ENCODE results near the gene THAP4.
A peak's percentile ranks its signal among the peaks of the same experiment; 100 is the strongest.

THAP4 gene

DNA sequence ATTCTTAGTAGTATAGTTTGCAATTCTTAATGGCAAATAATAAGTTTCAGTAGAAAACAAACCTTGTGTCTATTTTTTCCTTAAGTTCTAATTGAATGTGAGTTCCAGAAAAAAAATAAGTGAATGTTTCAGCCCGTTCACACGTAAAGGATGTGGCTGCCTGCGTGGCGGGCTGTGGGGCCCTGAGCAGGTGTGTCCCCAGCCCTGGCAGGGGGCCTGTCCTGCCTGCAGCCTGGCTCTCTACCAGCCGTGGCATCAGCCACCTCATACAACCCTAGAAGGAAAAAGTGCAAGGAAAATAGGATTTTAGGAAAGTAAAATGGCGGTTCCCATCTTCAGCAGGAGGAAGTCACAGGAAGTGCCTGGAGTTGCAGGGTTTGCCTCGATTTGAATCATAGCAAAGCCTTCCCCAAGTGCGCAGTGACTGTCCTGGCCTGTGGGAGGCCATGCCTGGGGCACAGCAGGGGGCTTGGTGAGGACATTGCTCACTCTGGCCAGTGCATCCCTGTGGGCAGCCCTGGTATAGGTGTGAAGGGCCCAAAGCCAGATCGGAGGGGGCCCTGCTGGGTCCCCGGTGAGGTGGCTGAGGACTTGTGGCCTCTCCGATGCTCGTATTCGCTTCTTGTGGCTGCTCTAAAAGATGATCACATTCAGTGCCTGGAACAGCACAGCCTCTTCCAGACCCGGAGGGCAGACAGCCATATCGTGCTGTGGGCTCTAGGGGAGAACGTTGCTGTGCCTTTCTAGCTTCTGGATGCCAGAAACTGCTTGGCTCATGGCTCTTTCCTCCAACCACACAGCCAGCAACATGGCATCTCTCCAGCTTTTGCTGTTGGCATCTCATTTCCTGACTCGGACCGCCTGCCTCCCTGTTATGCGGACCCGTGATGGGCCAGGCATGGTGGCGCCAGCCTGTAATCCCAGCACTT is 37.1 kb upstream of the THAP4 start:
- Histone ChIP-seq H3K79me2 (ENCODE audit: insufficient read depth, low read length) (peaks cover 1% of the 10 kb centered on the region; the same call in 1 of the 2 replicates), H3K27me3 (ENCODE audit: insufficient read depth, low read length, poor library complexity) (no peaks in the 10 kb centered on the region), H3K9me3 (ENCODE audit: insufficient read depth, low read length, severe bottlenecking) (no peaks in the 10 kb centered on the region), H3K36me3 (ENCODE audit: insufficient read depth, low read length) (peaks cover 91% of the 10 kb centered on the region), H3K9ac (ENCODE audit: low read depth, low read length) (no peak overlapping the region), H3K4me3 (ENCODE audit: low read depth in 1 of 2, low read length in 2 of 2) (no peak overlapping the region), H3K4me1 (ENCODE audit: insufficient read depth, low read length) (no peaks in the 10 kb centered on the region), H4K20me1 (ENCODE audit: insufficient read depth, low read length) (peaks cover 20% of the 10 kb centered on the region), H2AFZ (ENCODE audit: low read depth, low read length) (no peak overlapping the region), H3K27ac (ENCODE audit: low read length) (peak overlapping the region; percentile 21; the same call in 1 of the 2 replicates), H3K4me2 (ENCODE audit: insufficient read depth, low read length) (no peak overlapping the region)
- no peak for TF ChIP-seq CTCF (IDR thresholded peaks at IDR 0.05; ENCODE audit: borderline replicate concordance, extremely low read depth, low read length, poor library complexity, severe bottlenecking)
- no peak for TF ChIP-seq EZH2 (IDR thresholded peaks at IDR 0.05; ENCODE audit: borderline replicate concordance, low read depth, low read length, severe bottlenecking)
- DNase-seq (no peak), ATAC-seq (ENCODE audit: insufficient read depth, low read depth) (peak; percentile 26; the same call in 2 of the 3 replicates)

DNA sequence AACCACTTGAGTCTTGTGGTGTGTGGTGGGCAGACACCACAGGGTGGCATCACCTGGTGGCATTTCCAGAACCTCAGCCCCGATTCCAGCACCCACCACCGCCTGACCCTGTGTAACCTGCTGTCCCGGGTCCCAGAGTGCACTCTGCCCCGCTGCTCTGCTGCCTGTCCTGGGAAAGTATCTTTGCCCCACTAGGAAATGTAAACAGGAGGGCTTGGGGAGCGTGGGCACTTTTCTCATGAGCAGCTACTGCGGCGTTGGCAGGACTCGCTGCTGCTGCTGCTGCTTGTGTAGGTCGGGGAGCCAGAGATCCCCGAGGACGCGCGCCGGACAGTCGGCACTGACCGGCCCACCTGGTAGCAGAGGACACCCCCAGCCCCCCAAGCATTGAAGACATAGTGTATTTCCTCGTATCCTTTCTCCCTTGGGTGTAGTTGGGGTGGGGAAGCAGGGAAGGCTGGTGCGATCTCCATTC is 36.3 kb upstream of the THAP4 start:
- no peaks in the 10 kb centered on the region for H3K9me3 ChIP-seq (ENCODE audit: insufficient read depth, low read length, severe bottlenecking)
- H3K36me3 ChIP-seq (ENCODE audit: insufficient read depth, low read length): peaks cover 91% of the 10 kb centered on the region
- no peaks in the 10 kb centered on the region for H3K27me3 ChIP-seq (ENCODE audit: insufficient read depth, low read length, poor library complexity)
- H4K20me1 ChIP-seq (ENCODE audit: insufficient read depth, low read length): peaks cover 16% of the 10 kb centered on the region
- H3K4me2 ChIP-seq (ENCODE audit: insufficient read depth, low read length): no peak overlapping the region
- no peak overlapping the region for H3K9ac ChIP-seq (ENCODE audit: low read depth, low read length)
- TF ChIP-seq CTCF (IDR thresholded peaks at IDR 0.05; ENCODE audit: borderline replicate concordance, extremely low read depth, low read length, poor library complexity, severe bottlenecking) (no peak), EZH2 (IDR thresholded peaks at IDR 0.05; ENCODE audit: borderline replicate concordance, low read depth, low read length, severe bottlenecking) (no peak)
- no peaks in the 10 kb centered on the region for H3K4me1 ChIP-seq (ENCODE audit: insufficient read depth, low read length)
- DNase-seq (no peak), ATAC-seq (ENCODE audit: insufficient read depth, low read depth) (no peak)
- no peak overlapping the region for H3K27ac ChIP-seq (ENCODE audit: low read length)
- no peak overlapping the region for H2AFZ ChIP-seq (ENCODE audit: low read depth, low read length)
- H3K79me2 ChIP-seq (ENCODE audit: insufficient read depth, low read length): no peaks in the 10 kb centered on the region
- H3K4me3 ChIP-seq (ENCODE audit: low read depth in 1 of 2, low read length in 2 of 2): no peak overlapping the region

- no peak for DNase-seq
- Histone ChIP-seq H3K27me3 (ENCODE audit: insufficient read depth, low read length, poor library complexity) (no peaks in the 10 kb centered on the region), H3K9me3 (ENCODE audit: insufficient read depth, low read length, severe bottlenecking) (no peaks in the 10 kb centered on the region), H3K4me2 (ENCODE audit: insufficient read depth, low read length) (no peak overlapping the region), H3K79me2 (ENCODE audit: insufficient read depth, low read length) (no peaks in the 10 kb centered on the region), H3K27ac (ENCODE audit: low read length) (no peak overlapping the region), H2AFZ (ENCODE audit: low read depth, low read length) (no peak overlapping the region), H3K4me1 (ENCODE audit: insufficient read depth, low read length) (no peaks in the 10 kb centered on the region), H3K36me3 (ENCODE audit: insufficient read depth, low read length) (peaks cover 92% of the 10 kb centered on the region), H3K9ac (ENCODE audit: low read depth, low read length) (no peak overlapping the region), H3K4me3 (ENCODE audit: low read depth in 1 of 2, low read length in 2 of 2) (no peak overlapping the region), H4K20me1 (ENCODE audit: insufficient read depth, low read length) (peaks cover 16% of the 10 kb centered on the region)
- TF ChIP-seq EZH2 (IDR thresholded peaks at IDR 0.05; ENCODE audit: borderline replicate concordance, low read depth, low read length, severe bottlenecking): no peak
- TF ChIP-seq CTCF (IDR thresholded peaks at IDR 0.05; ENCODE audit: borderline replicate concordance, extremely low read depth, low read length, poor library complexity, severe bottlenecking): no peak
- no peak for ATAC-seq (ENCODE audit: insufficient read depth, low read depth)
These were observed 35.6 kb upstream of the THAP4 start for GRCh38 chr2:241672243-241673188.

Data from DND-41 (cell line).